CD4-positive, alpha-beta T cell treated with Interleukin-6 for 4 hours (primary cell): ENCODE data around the gene TGFBR1.

Source experiments
- DNase-seq: peaks from one replicate; pipeline ENCODE4 v3.0.0-alpha.2; 2020; ENCODE audit warnings: mixed read lengths

TGFBR1 gene

GRCh38 chr9:99104459-99105151 is at the start of gene TGFBR1:
Gene TGFBR1 (plus strand): TSS chr9:99105113. CDS start chr9:99105206, 93 bp downstream.
- DNase-seq = peak; percentile 94

DNA sequence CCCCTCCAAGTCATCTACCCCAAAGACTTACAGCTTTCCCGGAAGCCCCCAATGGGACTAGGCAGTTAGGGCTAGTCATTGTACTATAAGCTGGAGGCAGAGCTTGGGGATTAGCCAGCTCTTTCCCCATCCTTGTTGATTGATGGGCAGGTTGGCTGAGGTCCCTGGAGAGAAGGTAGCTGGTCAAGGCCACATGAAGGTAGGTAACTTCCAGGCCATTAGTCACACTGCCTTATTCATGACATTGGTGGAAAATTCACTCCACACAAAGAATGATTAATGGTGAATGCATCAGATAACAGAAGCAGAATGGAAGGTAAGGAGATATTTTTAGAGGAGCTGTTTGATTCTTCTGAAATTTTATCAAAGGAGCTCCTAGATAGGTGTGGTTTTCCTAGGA is 49.5 kb upstream of the TGFBR1 start:
- no peak for DNase-seq

DNA sequence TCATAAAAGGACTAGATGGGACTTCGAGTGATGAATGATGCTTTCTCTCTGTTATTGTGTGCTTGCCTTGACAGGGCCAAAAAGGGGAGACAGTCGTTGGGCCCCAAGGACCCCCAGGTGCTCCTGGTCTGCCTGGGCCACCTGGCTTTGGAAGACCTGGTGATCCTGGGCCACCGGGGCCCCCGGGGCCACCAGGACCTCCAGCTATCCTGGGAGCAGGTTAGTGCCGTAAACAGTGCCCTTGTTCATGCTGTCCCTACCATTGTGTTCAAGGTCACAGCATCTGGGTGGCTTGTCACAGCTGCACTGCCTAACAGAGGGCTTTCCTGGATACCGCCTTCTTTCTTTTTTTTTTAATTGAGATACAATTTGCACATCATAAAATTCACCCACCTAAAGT is 48.7 kb upstream of the TGFBR1 start:
- DNase-seq = no peak

GRCh38 chr9:99056886-99057664 is 47.8 kb upstream of the TGFBR1 start:
- DNase-seq = peak; percentile 22

- DNase-seq = peak; percentile 72
Observed at GRCh38 chr9:99057665-99058625, 47.0 kb upstream of the TGFBR1 start.

DNA sequence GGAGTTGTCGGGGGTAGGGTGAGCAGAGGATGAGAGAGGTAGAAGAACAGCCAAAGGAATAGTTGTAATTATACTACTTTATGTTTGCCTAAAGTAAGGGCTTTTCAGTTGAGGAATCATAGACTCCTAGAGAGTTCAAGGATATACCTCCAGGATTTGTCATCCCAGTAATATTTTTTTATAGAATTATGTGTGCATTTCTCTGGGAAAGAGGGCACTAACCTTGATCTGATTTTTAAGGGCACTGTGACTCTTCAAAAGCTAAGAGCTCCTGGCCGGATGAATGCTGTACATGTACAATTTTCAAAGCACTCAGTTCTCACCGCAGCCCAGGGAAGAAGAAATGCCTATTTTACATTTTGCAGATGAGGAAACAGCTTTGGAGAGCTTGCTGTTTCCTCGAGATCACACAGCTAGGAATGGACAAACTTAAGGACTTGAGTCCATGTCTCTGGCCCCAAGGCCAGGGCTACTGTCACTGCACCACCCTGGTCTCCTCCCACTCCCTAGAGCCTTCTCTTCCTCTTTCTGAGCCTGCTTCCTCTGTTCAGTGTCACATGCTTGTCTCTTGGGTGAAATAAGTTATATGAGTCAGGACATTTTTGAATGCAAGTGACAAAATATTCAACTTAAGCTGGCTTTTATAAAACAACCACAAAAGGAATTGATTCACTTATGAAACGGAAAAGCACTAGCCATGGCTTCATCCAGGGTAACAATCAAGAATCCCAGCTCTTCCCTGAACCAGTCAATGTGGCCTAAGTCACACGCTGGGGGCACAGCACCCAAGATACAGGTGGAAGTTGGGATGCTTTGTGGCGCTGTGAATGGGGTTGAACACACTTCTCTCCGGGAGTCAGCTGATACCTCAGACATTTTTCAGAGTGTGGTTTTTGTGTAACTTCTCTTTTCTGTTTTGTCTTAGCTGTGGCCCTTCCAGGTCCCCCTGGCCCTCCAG is 45.7 kb upstream of the TGFBR1 start:
- peak; percentile 35 for DNase-seq

GRCh38 chr9:99060621-99061020 is 44.3 kb upstream of the TGFBR1 start:
- no peak for DNase-seq

- DNase-seq = no peak
Observed at GRCh38 chr9:99062549-99062948, 42.4 kb upstream of the TGFBR1 start.

- no peak for DNase-seq
Observed at GRCh38 chr9:99063522-99063921, 41.4 kb upstream of the TGFBR1 start.

DNA sequence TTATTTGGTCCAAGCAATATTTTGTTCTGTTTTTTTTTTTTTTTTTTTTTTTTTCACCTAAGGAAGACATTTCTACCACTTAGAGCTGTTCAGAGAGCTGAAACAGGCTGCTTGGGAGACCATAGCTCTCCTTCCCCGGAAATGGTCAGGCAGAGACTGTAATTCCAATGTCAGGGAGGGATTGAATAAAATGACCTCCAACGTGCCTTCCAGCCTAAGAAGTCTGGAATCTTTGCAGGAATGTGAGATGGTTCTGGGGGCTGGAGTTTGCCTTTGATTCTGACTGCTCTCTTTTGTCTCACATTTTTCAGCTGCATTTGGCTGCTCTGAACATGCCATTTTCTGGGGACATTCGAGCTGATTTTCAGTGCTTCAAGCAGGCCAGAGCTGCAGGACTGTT is 38.3 kb upstream of the TGFBR1 start:
- DNase-seq = no peak

GRCh38 chr9:99069075-99069474 is 35.8 kb upstream of the TGFBR1 start:
- DNase-seq = no peak

- DNase-seq = no peak
Observed at GRCh38 chr9:99069546-99069945, 35.4 kb upstream of the TGFBR1 start.

GRCh38 chr9:99070681-99071080 is 34.2 kb upstream of the TGFBR1 start:
- no peak for DNase-seq

DNA sequence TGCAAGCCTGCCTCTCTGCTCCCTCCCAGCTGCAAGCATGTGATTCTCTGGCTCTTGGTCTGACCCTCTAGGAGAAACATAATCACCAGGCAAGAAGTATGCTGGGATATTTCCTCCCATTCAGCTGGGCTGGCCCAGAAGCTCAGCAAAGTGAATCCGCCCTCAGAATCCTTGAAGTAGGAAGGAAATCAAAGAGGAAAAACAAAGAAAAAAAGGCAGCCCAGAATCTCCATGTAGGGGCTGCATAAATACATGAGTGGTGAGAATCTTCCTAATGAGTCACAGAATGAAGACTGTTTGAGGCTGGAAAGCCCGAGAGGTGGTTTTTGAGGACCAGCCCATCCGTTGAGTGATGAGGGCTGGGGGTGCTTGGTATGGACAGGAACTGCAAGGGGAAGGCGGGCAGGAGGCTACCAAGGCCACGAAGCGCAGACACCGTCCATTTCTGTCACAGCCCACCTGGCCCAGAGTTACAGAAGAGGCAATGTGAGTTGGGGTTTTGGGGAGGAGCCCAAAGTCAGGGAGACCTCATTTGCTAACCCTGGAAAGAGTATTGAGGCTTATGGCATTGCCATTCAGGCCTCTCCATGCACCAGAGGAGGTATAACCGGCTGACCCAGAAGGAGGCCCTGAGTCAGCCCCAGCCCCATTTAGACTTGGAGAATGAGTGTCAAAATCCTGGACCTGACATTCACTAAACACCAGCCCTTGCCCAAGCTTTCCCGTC is 33.4 kb upstream of the TGFBR1 start:
- DNase-seq = no peak

GRCh38 chr9:99072040-99072394 is 32.9 kb upstream of the TGFBR1 start:
- no peak for DNase-seq

DNA sequence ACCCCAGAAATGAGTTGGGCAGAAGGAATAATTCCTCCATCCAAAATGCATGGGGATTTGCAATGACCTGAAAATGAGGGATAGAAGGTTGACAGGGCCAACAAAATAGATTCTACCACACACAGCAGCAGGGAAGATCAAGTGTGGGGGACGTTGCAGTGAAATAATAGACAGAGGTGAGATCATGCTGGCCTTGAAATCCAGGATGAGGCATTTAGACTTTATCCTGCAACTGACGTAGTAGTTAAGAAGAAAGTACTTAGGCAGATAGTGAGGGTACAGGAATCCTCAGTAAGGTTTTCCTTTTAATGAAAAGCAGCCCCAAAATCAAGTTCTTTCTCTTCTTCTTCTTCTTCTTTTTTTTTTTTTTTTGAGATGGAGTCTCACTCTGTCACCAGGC is 31.6 kb upstream of the TGFBR1 start:
- DNase-seq = no peak

GRCh38 chr9:99073985-99074901 is 30.7 kb upstream of the TGFBR1 start:
- no peak for DNase-seq

- no peak for DNase-seq
Observed at GRCh38 chr9:99074902-99075245, 30.0 kb upstream of the TGFBR1 start.

GRCh38 chr9:99075246-99075912 is 29.5 kb upstream of the TGFBR1 start:
- DNase-seq = no peak

DNA sequence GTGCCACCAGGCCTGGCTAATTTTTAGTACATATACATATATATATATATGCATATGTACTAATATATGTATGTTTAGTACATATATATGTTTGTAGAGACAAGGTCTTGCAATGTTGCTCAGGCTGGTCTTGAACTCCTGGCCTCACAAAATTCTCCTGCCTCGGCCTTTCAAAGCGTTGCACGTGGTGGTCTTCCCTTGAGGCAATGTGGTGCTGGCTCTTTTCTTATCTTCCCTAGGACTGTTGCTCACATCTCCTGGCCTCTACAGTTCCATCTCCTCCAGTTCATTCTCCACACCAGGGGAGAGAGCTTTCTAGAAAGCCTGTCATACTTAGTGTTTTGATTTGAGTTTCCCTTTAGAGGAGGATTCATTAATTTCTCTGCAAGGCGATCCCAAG is 28.9 kb upstream of the TGFBR1 start:
- DNase-seq = no peak
